Measurements from ENCODE around the gene HDDC2.

The HDDC2 gene

DNA sequence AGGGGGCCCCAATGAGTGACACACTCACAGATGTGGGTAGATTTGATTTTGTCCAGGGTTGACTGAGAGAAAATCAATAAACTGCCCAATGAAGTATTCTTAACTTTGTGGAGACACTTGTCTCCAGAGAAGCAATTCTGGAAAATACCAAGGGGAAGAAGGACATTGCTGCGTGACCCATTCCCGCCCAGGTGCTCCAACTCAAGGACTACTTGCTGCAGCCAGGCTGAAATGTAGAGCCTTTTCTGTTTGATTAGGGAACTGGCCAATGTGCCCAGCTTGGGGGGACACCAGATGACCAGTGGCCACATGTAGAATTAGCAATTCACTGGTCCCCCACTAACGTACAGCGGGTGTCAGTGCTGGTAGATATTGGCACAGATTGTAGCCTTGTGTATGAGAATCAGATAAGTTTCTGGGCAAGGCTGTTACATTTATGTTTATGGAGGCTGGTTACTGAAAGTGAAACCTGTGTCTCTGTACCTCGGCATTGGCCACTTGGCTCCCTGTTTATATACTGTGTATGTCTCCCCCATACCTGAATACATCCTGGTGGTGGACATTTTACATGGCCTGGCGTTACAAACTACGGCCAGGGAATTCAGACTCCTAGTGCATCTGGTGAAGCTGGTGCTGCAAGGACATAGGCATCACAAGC, 32.3 kb downstream of the HDDC2 start:
- DNase-seq (ENCODE audit: low spot score) = no peak

DNA sequence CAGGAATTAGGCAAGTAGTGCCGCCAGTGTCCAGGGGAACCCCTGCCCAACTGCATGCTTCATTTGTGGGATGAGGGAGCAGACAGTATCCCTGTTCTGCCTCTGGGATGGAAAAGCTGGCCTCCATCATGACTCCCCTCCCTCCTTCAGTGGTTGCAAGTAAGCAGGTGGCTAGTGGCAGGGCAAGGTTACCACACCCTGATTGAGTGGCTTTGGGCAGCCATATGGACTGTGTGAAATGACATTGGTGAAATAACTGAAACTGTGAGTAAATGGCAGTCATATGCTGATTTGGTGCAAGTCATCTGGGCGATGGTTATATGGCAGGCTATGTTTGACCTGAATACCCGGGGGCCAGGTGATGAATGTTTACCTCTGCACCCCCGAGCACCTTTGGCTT, 33.0 kb downstream of the HDDC2 start:
- DNase-seq (ENCODE audit: low spot score) = no peak

DNA sequence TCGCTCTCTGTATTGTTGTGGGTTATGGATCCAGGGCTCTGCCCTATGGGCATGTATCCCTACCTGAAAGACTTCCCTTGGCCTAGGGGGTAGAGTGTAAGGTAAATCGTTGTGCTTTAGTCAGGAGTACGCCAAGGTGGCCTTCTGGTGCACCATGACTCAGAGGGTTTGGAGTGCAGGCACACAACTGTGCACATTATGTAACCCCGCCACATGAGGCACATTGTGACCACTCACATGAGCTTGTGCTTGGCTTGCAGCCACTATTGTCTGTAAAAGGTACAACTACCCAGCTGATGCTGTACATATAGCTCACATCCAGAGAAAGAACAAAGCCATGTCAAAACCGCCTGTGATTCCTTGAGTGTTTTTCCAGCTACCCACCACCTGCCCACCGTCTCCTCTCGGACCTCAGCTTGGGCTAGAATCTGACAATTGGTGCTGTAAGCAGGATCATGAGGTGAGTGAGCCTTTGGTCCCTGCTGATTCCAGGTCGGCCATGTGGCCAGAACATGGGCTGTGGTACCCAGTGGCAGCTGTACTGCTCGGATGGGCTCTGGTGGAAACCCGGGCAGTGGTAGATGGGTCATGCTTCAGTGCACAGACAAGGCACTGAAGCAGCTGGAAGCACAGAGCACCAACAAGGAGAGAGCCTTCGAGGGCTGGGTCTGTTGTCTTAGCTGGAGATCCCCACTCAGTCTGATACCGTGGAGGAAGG, 33.8 kb downstream of the HDDC2 start:
- DNase-seq (ENCODE audit: low spot score) = no peak

DNA sequence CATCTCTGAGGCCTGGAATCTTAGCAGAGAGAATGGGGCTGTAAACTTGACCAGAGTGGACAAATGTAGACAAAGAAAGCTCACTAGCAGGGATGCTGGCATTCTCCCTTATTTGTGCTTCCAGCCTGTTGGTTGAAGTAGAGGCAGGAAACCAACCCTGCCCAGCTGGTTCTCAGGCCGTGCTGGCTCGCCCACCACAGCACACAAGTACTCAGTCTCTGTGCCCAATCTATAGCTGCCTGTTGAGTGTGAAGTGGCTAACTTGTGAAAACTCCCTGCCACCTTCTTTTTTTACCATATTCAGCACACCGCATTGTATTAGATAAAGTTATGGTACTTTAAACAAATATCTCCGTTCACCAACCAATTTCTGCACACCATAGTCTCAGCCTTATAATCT, 37.3 kb downstream of the HDDC2 start:
- no peak for DNase-seq (ENCODE audit: low spot score)

DNA sequence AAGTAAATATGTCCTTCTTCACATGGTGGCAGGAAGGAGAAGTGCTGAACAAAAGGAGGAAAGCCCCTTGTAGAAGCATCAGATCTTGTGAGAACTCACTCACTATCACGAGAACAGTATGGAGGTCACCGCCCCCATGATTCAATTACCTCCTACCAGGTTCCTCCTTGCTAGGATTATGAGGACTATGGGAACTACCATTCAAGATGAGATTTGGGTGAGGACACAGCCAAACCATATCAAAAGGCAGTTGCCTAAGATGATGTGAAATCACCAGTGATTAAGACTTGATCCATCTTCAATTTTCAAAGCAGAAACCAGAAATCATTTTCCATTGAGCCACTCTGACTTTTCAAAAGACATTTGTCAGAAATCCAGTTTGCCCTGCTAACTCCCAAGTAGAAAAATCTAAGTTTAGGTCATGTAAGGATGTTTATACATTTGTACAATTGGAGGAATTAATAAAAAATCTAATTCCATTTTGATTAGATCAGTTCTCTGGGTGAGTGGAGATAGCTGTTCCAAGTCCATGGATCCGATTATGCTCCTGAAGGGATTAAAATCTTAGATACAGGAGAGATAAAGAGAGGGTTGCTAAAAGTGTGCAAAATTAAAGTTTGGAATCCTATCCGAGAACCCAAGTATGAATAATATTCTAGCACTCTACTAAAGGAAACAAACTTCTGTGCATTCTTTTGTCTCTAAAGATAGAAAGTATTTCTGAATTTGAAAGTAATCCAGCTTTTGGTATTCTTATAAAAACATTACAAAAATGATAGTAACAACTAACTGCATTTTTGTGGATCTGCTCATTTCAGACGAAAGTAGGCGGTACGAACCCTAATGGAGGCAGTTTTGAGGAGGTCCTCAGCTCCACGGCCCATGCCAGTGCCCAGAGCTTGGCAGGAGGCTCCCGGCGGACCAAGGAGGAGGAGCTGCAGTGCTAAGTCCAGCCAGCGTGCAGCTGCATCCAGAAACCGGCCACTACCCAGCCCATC, 39.5 kb downstream of the HDDC2 start:
- peak; percentile 82 for DNase-seq (ENCODE audit: low spot score)

GRCh38 chr6:125259354-125259736, 42.4 kb downstream of the HDDC2 start:
- DNase-seq (ENCODE audit: low spot score) = no peak

DNA sequence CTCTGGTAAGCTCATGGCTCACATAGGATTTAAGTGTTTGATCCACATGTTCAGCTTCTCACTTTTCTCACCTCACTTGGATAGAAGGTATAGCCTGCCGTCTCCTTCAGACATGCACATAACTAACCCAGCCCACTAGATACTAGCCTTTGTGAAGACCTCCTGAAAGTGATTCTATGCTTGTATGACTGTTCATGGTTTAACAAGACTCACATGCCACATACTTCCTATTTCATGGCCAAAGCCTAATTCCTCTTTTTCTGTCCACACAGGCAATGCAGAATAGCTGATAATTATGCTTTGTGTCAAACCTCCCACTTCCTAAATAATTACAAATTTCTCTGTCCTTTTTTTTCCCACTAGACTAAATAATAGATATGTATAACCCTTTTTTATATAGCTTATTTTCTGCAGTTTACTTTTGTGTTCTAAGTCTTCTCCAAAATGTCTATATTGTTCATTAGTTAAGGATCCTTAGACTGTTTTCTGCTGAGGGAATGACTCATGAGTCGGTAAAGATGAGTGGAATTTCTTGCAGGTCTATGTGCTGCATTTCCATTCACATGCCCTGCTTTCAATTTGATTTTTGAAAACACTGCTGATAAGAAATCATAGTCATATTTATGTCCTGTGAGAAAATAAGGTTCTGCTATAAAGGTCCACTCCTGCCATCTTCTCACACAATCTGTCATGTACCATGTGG, 43.0 kb downstream of the HDDC2 start:
- no peak for DNase-seq (ENCODE audit: low spot score)

DNA sequence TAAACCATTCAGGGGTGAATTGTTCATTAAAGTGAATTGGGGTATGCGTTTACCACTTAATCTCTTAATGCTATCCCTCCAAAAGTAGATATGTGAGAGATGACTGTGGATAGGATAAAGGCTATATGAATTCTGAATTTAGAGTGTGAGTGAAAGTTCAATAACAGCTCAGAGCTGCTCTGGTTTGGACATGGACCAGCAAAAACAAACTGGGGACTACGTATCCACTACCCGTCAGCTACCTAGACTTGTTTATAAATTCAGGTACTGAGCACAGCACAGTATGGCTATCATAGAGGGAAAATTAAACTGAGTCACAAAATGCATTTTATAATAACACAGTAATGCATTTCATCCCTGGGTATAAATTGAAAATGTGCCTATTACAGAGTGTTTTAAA, 44.4 kb downstream of the HDDC2 start:
- no peak for DNase-seq (ENCODE audit: low spot score)

DNA sequence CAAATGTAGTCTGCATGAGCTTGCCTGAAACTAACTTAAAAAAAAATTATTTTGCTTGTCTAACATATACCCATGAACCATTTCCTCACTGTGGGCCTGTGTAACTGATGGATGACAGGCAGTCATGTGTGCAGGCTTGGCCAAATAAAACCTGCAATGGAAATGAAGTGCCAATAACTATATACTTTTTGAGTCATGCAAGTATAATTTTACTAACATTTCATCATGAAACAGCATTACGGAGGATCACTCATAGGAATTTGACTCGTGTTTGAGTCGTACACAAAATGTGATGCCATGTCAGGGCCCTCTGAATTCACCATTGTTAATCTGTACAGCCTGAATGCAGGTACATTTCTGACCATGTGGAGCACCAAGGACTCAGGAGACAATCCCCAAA, 46.6 kb downstream of the HDDC2 start:
- DNase-seq (ENCODE audit: low spot score) = no peak

DNA sequence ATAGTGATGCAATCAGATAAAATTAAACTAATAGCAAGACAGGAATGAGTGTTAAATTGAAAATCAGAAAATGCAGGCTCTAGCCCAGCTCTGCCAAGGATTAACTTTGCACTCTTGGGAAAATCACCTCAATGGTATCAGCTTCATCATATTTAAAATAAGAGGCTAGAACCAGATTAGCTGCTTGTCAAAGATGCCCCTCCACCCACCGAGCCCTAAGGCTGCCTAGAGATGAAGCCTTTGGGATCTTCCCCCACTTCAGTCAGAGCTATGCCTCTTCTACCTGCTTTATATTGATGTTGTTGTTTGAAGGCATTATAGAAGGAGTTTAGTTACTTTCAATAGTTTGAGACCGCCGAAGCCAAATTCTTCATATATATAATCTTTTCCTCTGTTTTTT, 47.4 kb downstream of the HDDC2 start:
- DNase-seq (ENCODE audit: low spot score) = no peak

- DNase-seq (ENCODE audit: low spot score) = no peak
Measured at GRCh38 chr6:125253881-125254280, 47.9 kb downstream of the HDDC2 start.

- peak; percentile 16 for DNase-seq (ENCODE audit: low spot score)
Measured at GRCh38 chr6:125252891-125253290, 48.9 kb downstream of the HDDC2 start.

- DNase-seq (ENCODE audit: low spot score) = no peak
Measured at GRCh38 chr6:125251516-125252220, 50.1 kb downstream of the HDDC2 start.

DNA sequence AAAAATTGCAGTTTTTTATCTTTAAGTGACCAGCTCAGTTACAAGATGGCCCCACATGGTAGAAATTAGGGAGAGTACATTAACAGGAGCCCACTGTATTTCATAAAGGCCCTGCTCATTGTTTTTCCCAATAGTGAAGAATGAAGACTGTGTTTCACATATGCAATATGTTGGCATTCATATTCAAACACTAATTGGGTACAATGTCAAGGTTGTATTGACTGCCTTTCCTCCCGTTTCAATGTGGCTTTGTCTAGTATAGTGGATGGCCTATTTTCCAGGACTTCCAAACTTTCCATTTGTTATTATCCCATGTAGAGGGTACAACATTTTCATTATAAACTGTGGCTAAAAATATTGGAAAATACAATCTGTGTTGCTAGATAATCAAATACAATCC, 51.3 kb downstream of the HDDC2 start:
- no peak for DNase-seq (ENCODE audit: low spot score)

GRCh38 chr6:125248136-125248535, 53.6 kb downstream of the HDDC2 start:
- no peak for DNase-seq (ENCODE audit: low spot score)

DNA sequence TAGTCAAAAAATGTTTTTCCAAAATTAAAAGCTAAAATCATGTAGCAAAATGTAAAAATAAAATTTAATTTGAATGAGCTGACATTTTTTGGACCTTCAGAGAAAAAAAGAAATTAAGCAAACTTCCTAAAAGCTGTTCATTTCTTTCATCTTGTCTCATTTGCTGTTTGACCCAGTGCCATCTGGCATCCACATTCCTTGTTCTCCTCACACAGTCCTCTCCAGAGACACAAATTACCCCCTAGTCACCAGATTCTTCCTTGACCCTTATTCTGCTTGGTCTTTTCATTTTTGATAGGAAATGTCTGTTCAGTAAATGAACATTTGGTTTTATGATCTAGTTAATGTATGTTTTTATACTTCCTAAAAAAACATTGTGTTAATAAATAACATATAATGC, 55.2 kb downstream of the HDDC2 start:
- DNase-seq (ENCODE audit: low spot score) = no peak

- no peak for DNase-seq (ENCODE audit: low spot score)
Measured at GRCh38 chr6:125245523-125246264, 56.1 kb downstream of the HDDC2 start.

DNA sequence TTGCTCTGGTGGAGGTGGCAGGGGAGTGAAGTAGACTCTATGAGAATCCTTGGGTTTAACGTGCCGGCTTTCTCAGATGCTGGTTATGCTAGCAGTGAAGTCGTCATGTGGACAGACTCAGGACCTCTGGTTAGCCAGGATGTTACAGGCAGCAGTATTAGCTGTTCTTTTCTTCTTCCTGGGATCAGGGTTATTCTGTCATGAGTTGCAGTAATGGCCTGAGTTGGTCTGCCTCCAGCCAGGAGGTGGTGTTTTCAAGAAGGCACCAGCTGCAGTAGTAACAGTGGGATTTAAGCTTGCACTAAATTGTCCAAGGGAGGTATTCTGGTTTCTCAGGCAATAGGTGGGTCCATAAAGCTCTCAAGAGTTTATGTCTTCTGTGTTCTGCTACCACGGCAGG, 56.7 kb downstream of the HDDC2 start:
- no peak for DNase-seq (ENCODE audit: low spot score)

DNA sequence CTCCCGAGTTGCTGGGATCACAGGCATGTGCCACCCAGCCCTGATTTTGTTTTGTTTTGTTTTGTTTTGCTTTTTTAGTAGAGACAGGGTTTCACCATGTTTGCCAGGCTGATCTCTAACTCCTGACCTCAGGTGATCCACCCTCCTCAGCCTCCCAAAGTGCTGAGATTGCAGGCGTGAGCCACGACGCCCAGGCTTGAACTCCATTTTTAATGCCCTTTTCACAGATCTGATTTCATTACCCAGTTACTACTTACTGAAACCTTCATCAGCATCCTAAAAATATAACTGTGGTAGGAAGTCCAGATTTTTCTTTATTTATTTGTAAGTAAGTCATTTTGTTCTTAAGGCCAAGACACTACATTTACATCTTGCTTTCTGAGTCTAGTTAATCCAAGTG, 64.0 kb downstream of the HDDC2 start:
- no peak for DNase-seq (ENCODE audit: low spot score)

DNA sequence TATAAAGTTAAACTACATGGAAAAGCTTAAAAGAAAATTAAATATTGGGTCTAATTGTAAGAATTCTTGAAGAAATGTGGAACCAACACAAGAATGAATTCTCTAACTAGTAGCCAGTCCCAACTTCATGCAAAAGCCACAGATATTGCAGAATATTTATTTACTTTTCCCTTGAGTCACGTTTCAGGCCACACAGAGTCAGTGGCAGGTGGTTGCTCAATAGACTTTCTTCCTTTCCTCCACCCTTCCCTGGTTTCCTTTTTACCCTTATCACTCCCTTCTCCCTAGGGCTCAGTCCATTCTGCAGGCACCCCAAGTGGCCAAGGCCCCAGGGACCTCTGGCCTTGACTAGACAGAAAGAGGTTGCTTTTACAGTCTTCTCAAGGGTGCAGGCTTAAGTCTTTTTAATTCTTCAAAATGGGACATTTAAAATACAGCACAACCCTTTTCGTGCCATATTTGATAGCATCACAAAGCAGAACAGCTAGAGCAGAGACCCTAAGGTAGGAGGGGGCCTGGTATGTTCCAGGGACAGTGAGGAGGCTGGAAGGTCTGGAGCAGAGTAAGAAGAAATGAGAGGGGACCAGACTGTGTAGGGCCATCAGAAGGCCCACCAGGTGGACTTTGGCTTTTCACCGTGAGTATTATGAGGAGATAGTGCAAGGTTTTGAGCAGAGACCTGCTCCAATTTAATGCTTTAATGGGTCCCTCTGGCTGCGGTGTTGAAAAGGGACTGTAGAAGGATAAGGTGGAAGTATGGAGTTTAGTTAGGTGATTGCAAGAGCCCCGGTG, 65.0 kb downstream of the HDDC2 start:
- peak; percentile 44 for DNase-seq (ENCODE audit: low spot score)

All from hepatic stellate cell (primary cell).